IMR-90 (cell line): ENCODE results near the gene DOCK1. TPM values are rescaled to one million over a fixed set of nuclear protein-coding genes. Genes with fewer than 3 reads are reported as not detected.

Source experiments
- ATAC-seq: fragments of 200-7000 bp; cut with Tn5 transposase; 2 replicates; pipeline ENCODE4 v1.9.1; 2020; ENCODE audit warnings: low read depth, mild to moderate bottlenecking, moderate library complexity
- BruUV-seq: library from RNA; stranded (reverse); fragments of 400-500 nt; replicated peaks from 2 replicates; lab custom pipeline; 2021; lab: Mats Ljungman, UMichigan
- CTCF ChIA-PET: fragments of 300-600 bp; formaldehyde crosslinking; extraction: SDS; loops from one replicate; lab custom pipeline; 2021; ENCODE audit warnings: antibody characterized with exemption; lab: Yijun Ruan, JAX
- POLR2A ChIA-PET: fragments of 300-600 bp; sonication (Branson Sonifier 250); formaldehyde crosslinking; loops from one replicate; lab custom pipeline; 2022; ENCODE audit warnings: antibody characterized with exemption; ENCODE audit not compliant: unreplicated experiment; lab: Charles Lee
- DNase-seq: peaks from one replicate; pipeline ENCODE4 v3.0.0; 2013
- H2AFZ ChIP-seq: replicated peaks from 2 replicates; pipeline ENCODE3; 2013; ENCODE audit warnings: low read length, mild to moderate bottlenecking; ENCODE audit not compliant: poor library complexity
- H2AK5ac ChIP-seq: 2 replicates; pipeline ENCODE4 v1.6.1; 2013; ENCODE audit warnings: low read depth, low read length, inconsistent platforms
- H2AK9ac ChIP-seq: replicated peaks from 2 replicates; pipeline ENCODE3; 2013; ENCODE audit warnings: mild to moderate bottlenecking, low read depth, low read length, moderate library complexity; ENCODE audit not compliant: poor library complexity
- H2BK120ac ChIP-seq: 2 replicates; pipeline ENCODE4 v1.6.1; 2013; ENCODE audit warnings: low read depth, low read length, inconsistent platforms
- H2BK15ac ChIP-seq: 3 replicates; pipeline ENCODE4 v1.6.1; 2013; ENCODE audit warnings: low read depth, low read length, inconsistent platforms
- H2BK20ac ChIP-seq: 2 replicates; pipeline ENCODE4 v1.6.1; 2013; ENCODE audit warnings: low read depth, mild to moderate bottlenecking, inconsistent platforms, low read length, moderate library complexity
- H2BK5ac ChIP-seq: 2 replicates; pipeline ENCODE4 v1.6.1; 2013; ENCODE audit warnings: mild to moderate bottlenecking, low read depth, low read length, inconsistent platforms; ENCODE audit not compliant: poor library complexity, severe bottlenecking
- H3K14ac ChIP-seq: replicated peaks from 2 replicates; pipeline ENCODE4 v1.6.1; 2013; ENCODE audit warnings: low read depth, low read length, inconsistent platforms
- H3K18ac ChIP-seq: 2 replicates; pipeline ENCODE4 v1.6.1; 2013; ENCODE audit warnings: low read depth, low read length, control low read depth
- H3K23ac ChIP-seq: 2 replicates; pipeline ENCODE4 v1.6.1; 2013; ENCODE audit warnings: low read depth, low read length, inconsistent platforms
- H3K27ac ChIP-seq: 2 replicates; pipeline ENCODE4 v1.5.1; 2013; ENCODE audit warnings: mild to moderate bottlenecking, control low read depth, low read length; ENCODE audit not compliant: insufficient read depth
- H3K27me3 ChIP-seq: 2 replicates; pipeline ENCODE4 v1.6.1; 2013; ENCODE audit warnings: low read length; ENCODE audit not compliant: control insufficient read depth, insufficient read depth
- H3K36me3 ChIP-seq: 2 replicates; pipeline ENCODE4 v1.6.1; 2013; ENCODE audit warnings: low read length, mixed read lengths; ENCODE audit not compliant: control insufficient read depth, insufficient read depth
- H3K4ac ChIP-seq: 2 replicates; pipeline ENCODE4 v1.6.1; 2013; ENCODE audit warnings: low read depth, low read length, inconsistent platforms
- H3K4me1 ChIP-seq: 2 replicates; pipeline ENCODE4 v1.6.1; 2013; ENCODE audit warnings: low read length, mixed read lengths; ENCODE audit not compliant: control insufficient read depth, insufficient read depth
- H3K4me2 ChIP-seq: 2 replicates; pipeline ENCODE4 v1.6.1; 2013; ENCODE audit warnings: low read depth, mild to moderate bottlenecking, control low read depth, low read length, moderate library complexity
- H3K4me3 ChIP-seq: 2 replicates; pipeline ENCODE4 v1.5.1; 2013; ENCODE audit warnings: low read depth, mild to moderate bottlenecking, control low read depth, low read length, moderate library complexity; ENCODE audit not compliant: insufficient read depth
- H3K56ac ChIP-seq: 2 replicates; pipeline ENCODE4 v1.6.1; 2013; ENCODE audit warnings: low read length, inconsistent platforms; ENCODE audit not compliant: insufficient read depth; ENCODE audit errors: extremely low read depth
- H3K79me1 ChIP-seq, 2 experiments: 2 replicates each; pipeline ENCODE4 v1.6.1; 2013; ENCODE audit warnings: low read length in 2 of 2, inconsistent platforms in 1 of 2, low read depth in 1 of 2
- H3K9ac ChIP-seq: 2 replicates; pipeline ENCODE4 v1.6.1; 2013; ENCODE audit warnings: low read depth, low read length, control low read depth
- H3K9me1 ChIP-seq: 2 replicates; pipeline ENCODE4 v1.6.1; 2013; ENCODE audit warnings: low read length, inconsistent platforms; ENCODE audit not compliant: insufficient read depth
- H3K9me3 ChIP-seq: 2 replicates; pipeline ENCODE4 v1.6.1; 2013; ENCODE audit warnings: low read length; ENCODE audit not compliant: control insufficient read depth, insufficient read depth
- H4K20me1 ChIP-seq: 2 replicates; pipeline ENCODE4 v1.6.1; 2013; ENCODE audit warnings: low read length, inconsistent platforms; ENCODE audit not compliant: insufficient read depth
- H4K5ac ChIP-seq: 2 replicates; pipeline ENCODE4 v1.6.1; 2013; ENCODE audit warnings: mild to moderate bottlenecking, low read depth, low read length, control low read depth
- H4K8ac ChIP-seq, 2 experiments: 2 replicates each; pipeline ENCODE4 v1.6.1; 2013; ENCODE audit warnings: low read depth in 2 of 2, low read length in 2 of 2, control low read depth in 1 of 2, inconsistent platforms in 1 of 2
- H4K91ac ChIP-seq: 2 replicates; pipeline ENCODE4 v1.6.1; 2013; ENCODE audit warnings: low read depth, low read length, inconsistent platforms; ENCODE audit not compliant: insufficient read depth
- CEBPB ChIP-seq: IDR thresholded peaks from 2 replicates; pipeline ENCODE4 v1.6.1; 2012; ENCODE audit warnings: low read depth, low read length, improper control_type of control experiment
- CHD1 ChIP-seq: IDR thresholded peaks from 2 replicates; pipeline ENCODE4 v1.6.1; 2012; ENCODE audit warnings: low read depth, low read length, improper control_type of control experiment
- CTCF ChIP-seq: conservative IDR thresholded peaks from 2 replicates; pipeline ENCODE4 v1.5.1; 2012; ENCODE audit warnings: mild to moderate bottlenecking, low read depth, low read length, improper control_type of control experiment
- MAFK ChIP-seq: IDR thresholded peaks from 2 replicates; pipeline ENCODE4 v1.6.1; 2012; ENCODE audit warnings: low read depth, low read length, improper control_type of control experiment
- MAZ ChIP-seq: IDR thresholded peaks from 2 replicates; pipeline ENCODE4 v1.6.1; 2012; ENCODE audit warnings: low read depth, mild to moderate bottlenecking, low read length, improper control_type of control experiment, moderate library complexity, borderline replicate concordance
- MXI1 ChIP-seq: IDR thresholded peaks from 2 replicates; pipeline ENCODE4 v1.6.1; 2012; ENCODE audit warnings: low read depth, mild to moderate bottlenecking, low read length, moderate library complexity, borderline replicate concordance
- NFE2L2 ChIP-seq: fragments of 150-350 bp; IDR thresholded peaks from 2 replicates; pipeline ENCODE4 v1.6.1; 2016; ENCODE audit warnings: low read depth, mild to moderate bottlenecking, low read length
- POLR2A ChIP-seq: IDR thresholded peaks from 2 replicates; pipeline ENCODE4 v1.6.1; 2012; ENCODE audit warnings: mild to moderate bottlenecking, low read depth, low read length
- RAD21 ChIP-seq: IDR thresholded peaks from 2 replicates; pipeline ENCODE4 v1.6.1; 2012; ENCODE audit warnings: low read length, improper control_type of control experiment
- RFX5 ChIP-seq: IDR thresholded peaks from 2 replicates; pipeline ENCODE4 v1.8.0; 2012; ENCODE audit warnings: low read depth, mild to moderate bottlenecking, low read length, moderate library complexity
- SMC3 ChIP-seq: fragments of 150-350 bp; IDR thresholded peaks from 2 replicates; pipeline ENCODE4 v1.6.1; 2016; ENCODE audit warnings: low read depth, mild to moderate bottlenecking, antibody characterized with exemption, low read length, moderate library complexity
- USF2 ChIP-seq: fragments of 150-350 bp; IDR thresholded peaks from 2 replicates; pipeline ENCODE4 v1.6.1; 2017; ENCODE audit warnings: mild to moderate bottlenecking, antibody characterized with exemption, low read length, low read depth
- WGBS, 2 experiments: methylation state at CpG; one replicate each; pipeline versions ENCODE4 v1.1.5 to v1.1.7; 2013; ENCODE audit warnings: missing lambda C conversion rate in 2 of 2; ENCODE audit not compliant: insufficient read length in 1 of 2; ENCODE audit errors: extremely low coverage in 2 of 2; 5-methylcytosine and 5-hydroxymethylcytosine counted together
- dilution Hi-C: fragments of 300-500 bp; cut with HindIII; formaldehyde crosslinking; loops from one replicate; pipeline ENCODE4 v1.14.3; 2018; ENCODE audit warnings: low sequenced_read_pairs; ENCODE audit not compliant: unreplicated experiment
- in situ Hi-C: fragments of 300-500 bp; cut with MboI; formaldehyde crosslinking; loops from 3 replicates; pipeline ENCODE4 v1.14.3; 2019; ENCODE audit warnings: low sequenced_read_pairs, inconsistent platforms, mixed read lengths
- intact Hi-C: fragments of 100-400 bp; cut with micrococcal nuclease; formaldehyde crosslinking; loops from 2 replicates; pipeline ENCODE4 v1.10.0; 2022
- polyA plus RNA-seq, 3 experiments: library from polyadenylated mRNA; depleted of rRNA; stranded (reverse); fragments of >200 nt; gene quantifications; 2 replicates each; pipeline ENCODE4 v1.2.3, GENCODE V29; 2012; ENCODE audit warnings: low replicate concordance in 1 of 3
- total RNA-seq: library from RNA; depleted of rRNA; stranded (reverse); fragments of >200 nt; gene quantifications from 2 replicates; pipeline ENCODE4 v1.2.3, GENCODE V29; 2012

DOCK1 gene
- total and polyA plus RNA-seq, 2 of the 4 experiments (the other 2 are of a cell fraction) = 28.2 to 71.0 TPM

DNA sequence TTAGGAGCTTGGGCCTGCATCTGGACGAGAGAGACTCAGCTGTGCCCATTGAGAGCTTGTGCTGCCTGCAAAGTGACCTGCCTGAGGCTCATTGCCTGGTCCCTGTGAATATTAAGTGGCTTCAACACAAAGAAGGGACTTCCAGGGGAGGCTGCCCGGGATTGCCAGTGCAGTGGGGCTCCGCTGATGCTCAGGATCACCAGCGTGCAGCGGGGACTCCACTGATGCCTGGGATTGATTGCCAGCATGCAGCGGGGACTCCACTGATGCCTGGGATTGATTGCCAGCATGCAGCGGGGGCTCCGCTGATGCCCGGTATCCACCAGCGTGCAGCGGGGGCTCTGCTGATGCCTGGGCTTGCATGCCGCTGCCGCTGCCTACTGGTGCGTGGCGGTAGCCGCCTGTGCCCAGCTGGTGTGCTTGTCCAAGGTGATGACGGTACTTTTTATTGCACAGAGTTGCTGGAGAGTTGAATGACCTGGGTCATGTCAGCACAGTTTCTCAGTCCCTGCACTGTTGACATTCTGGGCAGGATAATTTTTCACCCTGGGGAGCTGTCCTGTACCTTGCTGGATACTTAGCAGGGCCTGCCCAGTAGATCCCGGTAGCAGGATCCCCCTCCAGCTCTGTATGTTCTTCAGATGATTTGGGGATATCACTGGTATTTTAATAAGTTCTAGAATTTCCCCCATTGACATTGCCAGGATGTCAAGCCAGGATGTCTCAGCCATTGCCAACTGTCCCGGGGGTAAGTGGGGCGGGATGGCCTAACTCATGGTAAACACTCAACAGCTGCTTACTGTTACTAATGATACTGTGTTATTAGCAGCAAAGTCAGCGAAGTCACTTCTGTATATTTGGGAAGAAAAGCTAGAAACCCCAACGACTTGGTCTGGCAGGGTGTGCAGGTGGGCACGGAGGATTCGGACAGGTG, 13.0 kb downstream of the DOCK1 start (continued):
- TF ChIP-seq CEBPB = no peak
- TF ChIP-seq RFX5 = no peak

DNA sequence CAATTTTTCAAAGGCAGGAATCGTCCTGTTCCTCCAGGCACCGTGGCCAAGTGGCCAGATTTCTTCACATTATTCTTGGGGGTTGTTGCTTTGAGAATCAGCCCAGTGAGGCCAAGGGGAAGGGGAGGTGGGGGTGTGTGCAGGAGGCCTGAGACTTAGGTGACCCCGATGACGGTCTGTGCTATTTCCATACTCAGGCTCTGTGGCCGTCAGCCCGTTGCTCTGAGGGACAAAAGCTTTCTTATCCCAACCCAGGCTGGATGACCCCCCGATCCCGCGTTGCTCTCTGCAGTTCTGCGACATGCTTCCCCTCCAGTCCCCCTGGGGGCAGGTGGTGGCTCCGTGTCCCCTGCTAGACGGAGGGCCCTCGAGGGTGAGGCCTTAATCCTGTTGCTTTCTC, 14.2 kb downstream of the DOCK1 start:
- no peak overlapping the region for H4K91ac ChIP-seq
- no peak overlapping the region for H2BK120ac ChIP-seq
- 0 out of 2 replicates have a peak, but pooled peaks cover 1% of the 10 kb centered on the region for H3K9me3 ChIP-seq
- H3K4me2 ChIP-seq = no peak overlapping the region
- WGBS, 2 experiments = 92% methylated on average over 7 of the region's 13 CpGs; no CpG with 5 or more reads in 1 of the 2 experiments
- no peak overlapping the region for H3K14ac ChIP-seq
- dilution Hi-C loops (no loop called here), intact Hi-C loops (no loop called here), in situ Hi-C loops (no loop called here)
- no peak overlapping the region for H4K8ac ChIP-seq
- no peak overlapping the region for H3K4me3 ChIP-seq
- no peak overlapping the region for H3K18ac ChIP-seq
- no peak overlapping the region for H2AK5ac ChIP-seq
- H4K5ac ChIP-seq = no peak overlapping the region
- no peak overlapping the region for H3K4ac ChIP-seq
- POLR2A ChIA-PET = no interaction called here
- no peak overlapping the region for H3K23ac ChIP-seq
- H3K4me1 ChIP-seq = peaks cover 13% of the 10 kb centered on the region
- no peak overlapping the region for H2BK5ac ChIP-seq
- H3K27ac ChIP-seq = no peak overlapping the region
- H3K56ac ChIP-seq = no peak overlapping the region
- no peak overlapping the region for H2BK15ac ChIP-seq
- peaks cover 6% of the 10 kb centered on the region; the same call in 1 of the 2 replicates for H3K36me3 ChIP-seq
- peaks cover 16% of the 10 kb centered on the region for H3K9me1 ChIP-seq
- CTCF ChIA-PET = no interaction called here
- TF ChIP-seq CHD1 (no peak), CTCF (no peak), POLR2A (no peak), RAD21 (no peak), USF2 (no peak), MXI1 (no peak), MAFK (no peak), NFE2L2 (no peak), MAZ (no peak), RFX5 (no peak), CEBPB (no peak), SMC3 (no peak)
- ATAC-seq = no peak
- H3K9ac ChIP-seq = no peak overlapping the region
- peaks cover 37 to 88% of the 10 kb centered on the region in 2 experiments for H3K79me1 ChIP-seq
- peaks cover 87% of the 10 kb centered on the region for H4K20me1 ChIP-seq
- BruUV-seq = no TSS peak
- H3K27me3 ChIP-seq = no peaks in the 10 kb centered on the region
- no peak for DNase-seq
- H2BK20ac ChIP-seq = no peak overlapping the region
- no peak overlapping the region for H2AFZ ChIP-seq
- H2AK9ac ChIP-seq = no peak overlapping the region
